Fibroblast of skin of left biceps (primary cell): ENCODE measurements around the gene OR2V2.

Experiments
- DNase-seq, 2 experiments: peaks; one replicate each; pipeline ENCODE4 v3.0.0-alpha.2; 2013; ENCODE audit warnings: low read depth in 2 of 2

The OR2V2 gene

DNA sequence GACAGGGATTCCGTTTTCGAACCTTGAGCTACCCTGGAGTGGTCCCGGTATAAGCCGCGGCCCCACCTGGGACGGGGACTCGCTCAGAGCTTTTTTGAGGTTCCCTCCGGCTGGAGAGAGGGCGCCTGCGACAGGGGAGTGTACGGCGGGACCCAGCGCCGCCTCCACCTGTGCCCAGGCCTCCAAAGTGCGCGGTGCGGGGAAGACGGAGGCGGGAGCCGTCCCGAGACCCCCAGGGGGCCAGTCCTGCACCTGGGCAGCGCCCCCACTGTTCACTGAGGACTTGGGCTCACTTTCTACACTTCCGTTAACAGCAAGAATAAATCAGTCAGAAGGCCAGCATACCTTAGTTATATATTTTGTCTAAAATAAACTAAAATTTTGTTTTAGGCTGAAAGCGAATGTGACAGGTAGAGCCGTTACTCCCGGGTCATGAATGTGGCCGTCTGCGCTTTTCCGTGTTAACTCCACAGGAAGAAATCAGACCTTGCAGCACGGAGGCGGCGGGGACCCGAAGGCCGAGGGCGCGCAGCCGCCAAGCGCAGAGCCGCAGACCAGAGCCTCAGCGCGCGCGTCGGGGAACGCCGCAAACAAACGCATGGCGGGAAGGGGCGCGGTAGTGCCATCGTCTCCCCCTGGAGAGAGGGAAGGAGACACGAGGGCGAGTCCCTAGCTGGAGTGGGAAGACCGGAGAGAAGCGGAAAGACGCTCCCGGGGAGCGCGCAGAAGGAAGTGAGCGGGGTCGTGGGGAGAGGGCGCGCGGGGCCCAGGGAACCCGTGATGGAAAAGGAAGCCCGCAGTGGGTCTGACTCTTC, 43.5 kb downstream of the OR2V2 start:
- DNase-seq = no peak

- DNase-seq = peak; percentile 89 to 92
Observed at GRCh38 chr5:181191526-181192336, 44.3 kb downstream of the OR2V2 start.

DNA sequence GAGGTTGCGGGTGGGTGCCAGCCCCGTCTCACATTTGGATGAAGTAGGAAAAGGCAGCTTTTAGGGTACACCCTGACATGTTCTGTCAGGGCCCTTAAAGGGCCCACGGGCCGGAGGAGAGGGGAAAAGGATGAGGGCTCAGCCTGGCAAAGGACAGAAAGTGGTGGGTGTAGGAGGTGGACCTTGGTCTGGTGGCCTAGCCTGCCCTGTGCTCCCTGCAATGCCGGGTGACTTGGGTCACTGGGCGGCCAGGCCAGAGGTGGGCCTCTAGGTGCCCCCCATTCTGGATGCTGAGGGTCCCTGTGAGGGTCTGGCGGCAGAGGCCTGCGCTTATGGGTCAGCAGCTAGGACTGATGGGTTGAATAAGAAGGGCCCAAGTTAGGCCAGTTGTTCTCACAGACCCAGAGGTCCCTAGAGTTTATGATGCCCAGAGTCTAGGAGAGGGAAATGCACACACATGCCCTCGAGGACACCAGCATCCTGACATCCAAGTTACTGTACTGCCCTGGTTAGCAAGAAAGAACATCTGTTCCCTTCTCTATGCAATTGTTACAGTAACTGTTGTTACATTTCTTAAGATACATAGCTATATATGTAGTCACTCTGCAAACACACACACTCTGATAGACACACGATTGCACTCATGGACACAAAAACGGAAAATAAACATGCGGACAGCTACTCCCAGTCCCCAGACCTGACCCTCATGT, 45.1 kb downstream of the OR2V2 start:
- DNase-seq = no peak

GRCh38 chr5:181193656-181194055, 46.3 kb downstream of the OR2V2 start:
- DNase-seq = no peak

- DNase-seq = no peak
Observed at GRCh38 chr5:181194489-181195248, 47.3 kb downstream of the OR2V2 start.

GRCh38 chr5:181195249-181195761, 47.9 kb downstream of the OR2V2 start:
- DNase-seq = no peak

DNA sequence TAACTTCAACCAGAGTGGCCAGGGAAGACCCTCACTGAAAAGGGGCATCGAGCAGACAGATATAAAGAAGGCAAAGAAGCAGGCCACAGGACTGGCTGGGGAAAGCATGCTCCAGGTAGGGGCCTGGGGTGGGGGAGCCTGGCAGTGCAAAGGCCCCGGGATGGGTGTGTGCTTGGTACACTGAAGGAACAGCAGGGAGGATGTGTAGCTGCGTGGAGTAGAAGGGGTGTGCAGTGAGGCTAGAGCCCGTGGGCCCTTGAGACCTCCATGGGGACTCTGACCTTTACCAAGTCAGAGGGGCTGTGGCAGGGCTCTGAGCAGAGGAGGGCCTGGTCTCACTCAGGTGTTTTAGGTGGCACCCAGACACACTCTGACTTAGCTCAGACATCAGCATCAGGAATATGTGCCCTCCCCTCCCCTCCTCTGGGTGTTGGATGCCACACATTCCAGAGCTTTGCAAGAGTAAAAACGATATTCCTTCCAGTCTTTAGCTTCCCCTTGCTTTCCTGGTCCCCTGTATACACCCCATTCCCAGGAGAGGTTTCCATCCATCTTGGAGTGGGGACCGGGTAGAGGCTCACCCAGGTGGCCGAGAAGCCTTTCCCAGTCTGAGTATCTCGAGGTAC, 50.1 kb downstream of the OR2V2 start:
- no peak for DNase-seq

DNA sequence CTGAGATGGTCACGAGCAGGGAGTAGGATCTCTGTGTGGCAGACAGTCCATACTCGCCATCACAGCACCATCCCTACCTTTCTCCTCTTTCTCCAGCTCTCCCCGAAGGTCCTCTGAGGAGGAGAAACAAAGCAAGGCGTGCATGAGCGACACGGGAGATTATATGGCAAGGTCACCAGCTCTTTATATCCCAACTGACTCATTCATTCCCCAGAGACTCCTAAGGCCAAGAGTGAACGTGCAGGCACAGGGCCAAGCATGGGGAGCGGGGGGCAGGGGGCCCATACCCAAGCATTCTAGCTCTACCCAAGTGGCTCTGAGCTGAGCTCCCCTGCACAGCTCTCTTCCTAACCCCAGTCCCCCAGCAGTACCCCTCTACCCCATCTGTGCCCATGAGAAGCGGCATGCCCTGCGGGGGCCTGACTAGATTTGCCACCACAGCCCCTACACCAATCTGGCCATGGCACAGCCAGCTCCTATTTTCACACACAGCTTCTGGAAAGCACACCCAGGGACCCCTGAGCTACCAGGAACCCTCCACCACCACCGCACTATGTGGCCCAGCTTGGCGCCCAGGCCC, 50.8 kb downstream of the OR2V2 start:
- DNase-seq = no peak

GRCh38 chr5:181198905-181199519, 51.6 kb downstream of the OR2V2 start:
- no peak for DNase-seq

- DNase-seq = no peak
Observed at GRCh38 chr5:181199881-181200638, 52.7 kb downstream of the OR2V2 start.

GRCh38 chr5:181200816-181201215, 53.4 kb downstream of the OR2V2 start:
- no peak for DNase-seq

DNA sequence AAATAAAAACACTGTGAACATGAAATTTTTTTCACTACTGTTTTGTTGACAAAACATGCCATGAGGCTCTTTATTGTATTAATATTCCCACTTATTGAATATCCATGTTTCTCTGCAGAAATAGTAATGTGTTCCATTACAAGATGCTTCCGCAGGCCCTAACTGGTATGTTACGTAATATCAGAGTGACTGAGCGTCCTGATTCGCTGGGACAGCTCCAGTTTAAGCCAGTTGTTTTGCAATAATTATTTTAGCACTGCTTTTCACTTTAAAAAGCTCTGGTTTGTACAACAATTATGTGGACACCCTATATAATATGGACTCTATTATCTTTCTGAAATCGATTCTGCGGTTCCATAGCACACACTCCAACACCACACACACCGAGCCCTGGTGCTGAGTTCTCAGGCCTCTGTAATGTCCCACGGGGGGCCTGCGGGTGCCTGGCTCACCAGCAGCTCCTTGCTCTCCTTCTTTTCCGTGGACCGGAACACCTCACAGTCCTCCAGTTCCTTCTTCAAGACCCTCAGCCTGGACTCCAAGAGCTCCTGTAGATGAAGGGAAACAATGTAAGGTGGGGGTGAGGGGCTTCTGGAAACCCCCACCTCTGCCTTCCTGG, 55.8 kb downstream of the OR2V2 start:
- DNase-seq = no peak

- DNase-seq = no peak
Observed at GRCh38 chr5:181203777-181204112, 56.4 kb downstream of the OR2V2 start.

GRCh38 chr5:181204113-181204825, 56.9 kb downstream of the OR2V2 start:
- DNase-seq = no peak

- no peak for DNase-seq
Observed at GRCh38 chr5:181204826-181205760, 57.7 kb downstream of the OR2V2 start, which contains the start of gene TRIM7. Gene TRIM7, minus strand, starts transcription at chr5:181205196. Its CDS starts 86 bp downstream, at chr5:181205110.

DNA sequence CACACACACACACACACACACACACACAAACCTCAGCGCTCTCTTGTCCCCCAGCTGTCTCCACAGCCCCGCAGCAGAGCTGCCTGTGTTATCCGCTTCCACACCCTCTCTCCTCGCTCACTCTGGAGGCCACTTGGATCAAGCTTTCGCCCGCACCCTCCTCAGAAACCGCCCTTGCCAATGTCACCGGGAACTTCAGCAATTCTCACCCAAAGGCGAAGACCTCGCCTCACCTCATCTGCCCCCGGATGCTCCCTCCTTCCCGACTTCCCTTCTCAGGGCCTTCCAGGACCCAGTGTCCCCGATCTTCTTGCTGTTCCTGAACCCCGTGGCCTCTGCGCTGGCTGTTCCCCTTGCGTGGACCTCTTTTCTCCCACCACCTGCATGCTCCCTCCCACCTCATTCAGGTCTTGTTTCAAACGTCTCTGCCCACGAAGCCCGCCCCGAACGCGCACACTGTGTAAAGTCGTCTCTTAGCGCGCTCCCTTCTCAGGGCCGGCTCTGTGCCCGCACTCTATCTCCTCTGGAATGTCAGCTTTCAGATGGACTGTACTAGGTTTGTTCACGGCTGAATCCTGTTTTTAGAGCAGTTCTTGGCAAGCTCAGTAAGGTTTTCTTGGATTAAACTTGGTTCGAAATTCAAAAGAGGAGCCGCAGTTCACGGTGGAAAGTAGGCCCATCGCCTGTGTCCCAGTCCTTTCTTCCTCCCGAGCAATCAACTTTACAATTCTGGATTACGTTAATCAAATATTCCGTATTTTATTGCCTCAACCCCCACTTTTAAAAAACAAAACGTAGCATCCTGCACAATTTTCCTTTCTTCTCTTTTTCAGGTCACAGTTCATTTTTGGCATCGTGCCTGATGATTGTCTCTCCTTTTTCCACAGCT, 58.6 kb downstream of the OR2V2 start:
- DNase-seq = no peak
